ENCODE data around the gene ANKRD18B.
"Not testable (repeated sequence)": the region's sequence is repeated elsewhere in the genome, so short reads cannot be mapped to it uniquely, and the experiment has no call there.

The ANKRD18B gene

DNA sequence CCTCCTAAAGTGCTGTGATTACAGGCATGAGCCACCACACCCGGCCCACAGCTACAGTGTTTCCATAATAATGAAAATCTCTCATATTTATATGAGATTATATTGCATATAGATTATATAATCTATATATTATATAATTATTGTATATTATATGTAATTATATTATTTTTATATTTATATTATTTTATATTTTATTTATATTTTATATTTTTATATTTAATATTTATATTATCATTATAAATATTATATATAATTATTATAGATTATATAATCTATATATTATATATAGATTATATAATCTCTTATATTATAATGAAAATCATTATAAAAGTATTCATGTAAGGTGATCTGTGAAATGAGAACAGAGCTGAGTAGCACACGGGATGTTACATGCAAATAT, 11.5 kb downstream of the ANKRD18B start:
- DNase-seq, result no peak

DNA sequence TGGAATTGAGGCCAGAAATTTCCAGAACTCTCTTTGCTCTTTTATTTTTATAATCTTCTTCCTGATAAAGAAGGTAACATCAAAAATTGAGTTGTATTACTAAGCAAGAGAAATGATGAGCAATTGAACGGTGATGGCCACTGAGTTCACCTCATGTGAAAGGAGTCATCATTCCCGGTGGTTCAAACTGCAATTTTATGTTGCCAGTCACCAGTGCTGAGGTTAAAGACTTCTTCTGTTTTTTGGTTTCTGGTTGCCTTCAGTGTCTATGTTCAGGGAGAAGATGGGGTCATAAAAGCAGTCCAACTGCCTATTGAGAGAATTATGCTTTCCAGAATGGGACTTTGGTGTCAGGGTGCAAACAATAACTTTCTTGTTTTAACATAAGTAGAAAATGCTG, 19.4 kb downstream of the ANKRD18B start:
- DNase-seq, result not testable (repeated sequence)

DNA sequence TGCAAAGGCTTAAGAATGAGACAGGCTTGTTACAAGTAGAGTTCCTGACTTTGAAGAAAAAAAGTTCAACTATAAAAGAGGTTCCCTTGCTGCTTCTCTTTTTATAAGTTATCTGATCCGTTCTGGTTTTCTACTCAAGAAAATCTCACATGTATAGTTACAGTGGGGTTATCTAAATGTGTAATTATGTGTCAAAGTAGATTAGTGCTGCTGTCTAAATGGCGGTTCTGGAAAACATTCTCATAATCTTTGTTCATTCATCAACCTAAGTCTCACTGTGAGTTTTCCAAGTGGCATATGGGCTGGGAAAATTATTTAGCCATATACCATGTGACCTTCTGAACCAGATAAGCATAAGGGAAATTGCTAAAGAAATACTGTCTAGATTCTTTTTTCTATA, 21.7 kb downstream of the ANKRD18B start:
- DNase-seq, result not testable (repeated sequence)

DNA sequence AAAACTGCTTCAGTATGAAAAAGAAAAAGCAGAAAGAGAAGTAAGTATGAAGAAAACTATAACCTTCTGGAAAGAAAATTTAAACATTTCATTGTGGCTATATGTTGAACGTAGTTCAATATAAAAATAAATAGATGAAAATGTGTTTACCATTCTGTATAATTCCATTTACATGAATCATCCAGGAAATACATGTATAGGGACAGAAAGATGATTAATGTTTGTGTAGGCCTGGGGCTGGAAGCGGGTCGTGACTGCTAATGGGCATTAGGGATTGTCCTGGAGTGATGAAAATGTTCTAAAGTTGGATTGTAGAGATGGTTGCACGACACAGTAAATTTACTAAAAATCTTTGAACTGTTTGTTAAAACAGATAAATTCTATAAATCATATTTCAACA, 24.8 kb downstream of the ANKRD18B start:
- not testable (repeated sequence) for DNase-seq

DNA sequence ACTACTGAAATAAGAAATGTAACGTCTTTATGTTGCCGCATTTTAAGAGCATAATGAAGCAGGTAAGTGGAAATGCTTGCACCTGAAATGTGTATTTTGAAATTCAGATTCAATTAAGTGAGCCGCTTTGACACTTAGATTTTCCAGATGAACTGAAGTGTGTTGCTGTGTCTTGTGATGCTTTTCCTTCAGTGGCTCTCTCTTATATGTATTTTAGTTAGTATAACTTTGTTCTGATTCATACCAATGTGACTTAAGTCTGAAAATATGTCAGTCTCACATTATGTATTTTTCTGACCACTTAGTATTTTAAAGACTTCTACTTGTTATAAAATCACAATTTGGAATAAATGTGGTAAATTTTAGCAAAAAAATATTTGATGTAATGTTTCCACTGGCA, 25.4 kb downstream of the ANKRD18B start:
- not testable (repeated sequence) for DNase-seq

DNA sequence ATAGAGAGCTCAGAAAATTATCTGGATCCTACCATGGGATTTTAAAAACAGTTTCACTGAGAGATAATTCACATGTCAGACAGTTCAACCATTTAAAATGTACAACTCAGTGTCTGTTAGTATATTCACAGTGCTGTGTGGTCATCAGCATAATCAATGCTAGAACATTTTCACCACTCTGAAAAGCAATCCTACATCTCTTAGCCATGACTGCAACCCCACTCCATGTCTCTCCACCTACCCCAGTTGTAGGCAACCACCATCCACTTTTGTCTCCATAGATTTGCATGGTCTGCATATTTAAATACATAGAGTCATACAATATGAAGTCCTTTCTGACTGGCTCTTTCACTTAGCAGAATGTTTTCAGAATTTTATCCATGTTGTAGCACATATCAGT, 27.1 kb downstream of the ANKRD18B start:
- not testable (repeated sequence) for DNase-seq

DNA sequence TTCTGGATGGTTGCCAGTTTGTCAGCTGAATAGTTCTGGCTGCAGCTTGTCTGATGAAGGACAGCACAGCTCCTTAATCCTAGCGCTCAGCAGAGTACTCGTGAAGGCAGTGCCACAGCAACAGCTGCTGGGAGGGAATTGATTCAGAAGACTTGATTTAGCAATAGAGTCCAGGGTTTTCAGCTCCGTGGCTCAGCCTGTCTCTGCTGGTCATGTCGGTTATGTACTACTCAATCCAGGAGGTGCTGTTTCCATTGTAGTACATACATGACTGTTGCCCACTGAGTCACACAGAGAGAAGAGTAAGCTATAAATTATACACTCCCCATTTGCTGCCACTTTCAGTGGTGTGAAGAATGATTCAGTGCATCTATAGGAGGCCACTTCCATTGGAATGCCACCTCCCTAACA, 28.3 kb downstream of the ANKRD18B start:
- not testable (repeated sequence) for DNase-seq

DNA sequence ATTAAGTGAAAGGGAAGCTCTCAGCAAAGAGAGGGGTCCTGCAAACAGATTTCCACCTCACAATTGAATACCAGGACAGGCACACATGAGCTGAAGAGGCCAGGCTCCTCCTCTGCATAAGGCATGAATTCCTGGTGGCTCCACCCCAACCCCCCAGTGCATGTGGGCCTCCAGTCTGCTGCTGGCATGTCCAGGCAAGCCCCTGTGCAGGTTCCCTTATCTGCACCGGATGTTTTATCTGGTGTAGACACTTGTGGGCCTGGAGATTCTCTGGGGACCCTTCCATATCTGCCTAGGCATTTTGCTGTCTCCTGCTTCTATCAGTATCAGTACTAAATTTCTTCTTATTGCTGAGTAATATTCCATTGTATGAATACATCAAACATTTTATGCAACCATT, 36.2 kb downstream of the ANKRD18B start:
- peak; percentile 52 for DNase-seq

DNA sequence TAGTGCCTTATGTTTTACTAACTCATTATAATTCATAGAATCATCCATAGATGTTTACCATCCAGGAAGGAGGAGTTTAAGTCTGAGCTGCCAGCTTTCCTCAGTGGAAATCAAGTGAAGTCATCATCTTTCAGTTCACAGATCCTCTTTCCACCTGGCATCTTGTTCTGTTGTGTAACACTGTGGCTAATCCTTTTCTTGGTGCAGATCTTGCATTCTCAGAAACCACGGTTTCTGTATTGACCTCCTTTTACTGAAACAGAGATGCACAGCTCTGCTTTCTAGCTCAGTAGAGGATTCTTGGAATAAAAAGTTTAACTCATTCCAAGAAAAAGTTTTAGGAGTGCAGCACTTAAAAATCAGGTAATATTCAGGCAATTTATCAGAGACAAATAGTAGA, 38.1 kb downstream of the ANKRD18B start:
- DNase-seq, result peak; percentile 67

DNA sequence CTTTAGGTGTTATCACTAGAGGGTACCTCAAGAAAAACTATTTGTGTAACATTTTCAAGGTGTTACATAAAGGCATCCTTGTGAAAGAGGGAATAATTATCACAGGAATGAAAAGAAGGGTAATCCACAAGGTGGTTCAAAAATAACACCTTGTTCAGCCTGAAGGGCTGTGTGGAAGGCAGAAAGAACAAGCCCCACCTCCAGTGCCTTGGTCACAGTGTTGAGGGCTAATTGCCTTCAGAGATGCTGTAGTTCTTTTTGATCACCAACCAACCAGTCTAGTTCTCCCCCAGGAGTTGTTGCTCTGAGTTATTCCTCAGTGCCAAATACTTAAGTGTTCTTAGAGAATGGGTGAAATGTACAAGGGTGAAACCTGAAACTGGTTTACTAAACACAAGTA, 43.7 kb downstream of the ANKRD18B start:
- DNase-seq, result not testable (repeated sequence)

DNA sequence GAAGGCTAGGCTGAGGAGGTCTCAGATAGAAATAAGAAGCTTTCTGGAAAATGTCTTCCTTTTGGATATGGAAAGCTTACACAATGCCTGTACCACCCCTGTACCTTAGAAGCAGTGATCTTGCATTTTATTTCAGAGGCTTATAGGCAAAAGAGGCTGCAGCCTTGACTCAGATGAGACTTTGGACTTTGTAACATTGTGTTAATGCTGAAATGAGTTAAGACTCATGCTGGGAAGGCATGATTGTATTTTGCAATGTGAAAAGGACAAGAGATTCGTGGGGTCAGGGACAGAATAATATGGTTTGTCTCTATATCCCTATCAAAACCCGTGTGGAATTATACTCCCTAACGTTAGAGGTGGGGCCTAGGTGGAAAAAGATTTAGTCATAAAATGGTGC, 53.7 kb downstream of the ANKRD18B start:
- not testable (repeated sequence) for DNase-seq

DNA sequence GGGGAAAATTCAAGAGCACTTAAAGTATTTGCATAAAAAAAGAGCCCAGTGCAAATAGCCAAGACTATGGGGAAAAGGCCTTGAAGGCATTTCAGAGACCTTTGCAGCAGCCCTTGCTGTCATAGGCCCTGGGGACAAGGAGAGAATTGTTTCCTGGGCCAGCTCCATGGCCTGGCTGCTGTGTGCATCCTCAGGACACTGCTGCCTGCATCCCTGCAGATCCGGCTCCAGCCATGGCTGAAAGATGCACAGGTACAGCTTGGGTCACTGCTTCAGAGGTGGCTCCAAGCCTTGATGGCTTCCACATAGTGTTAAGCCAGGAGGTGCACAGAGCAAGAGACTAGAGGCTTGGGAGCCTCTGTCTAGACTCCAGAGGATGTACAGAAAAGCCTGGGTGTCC, 55.9 kb downstream of the ANKRD18B start:
- DNase-seq, result not testable (repeated sequence)

DNA sequence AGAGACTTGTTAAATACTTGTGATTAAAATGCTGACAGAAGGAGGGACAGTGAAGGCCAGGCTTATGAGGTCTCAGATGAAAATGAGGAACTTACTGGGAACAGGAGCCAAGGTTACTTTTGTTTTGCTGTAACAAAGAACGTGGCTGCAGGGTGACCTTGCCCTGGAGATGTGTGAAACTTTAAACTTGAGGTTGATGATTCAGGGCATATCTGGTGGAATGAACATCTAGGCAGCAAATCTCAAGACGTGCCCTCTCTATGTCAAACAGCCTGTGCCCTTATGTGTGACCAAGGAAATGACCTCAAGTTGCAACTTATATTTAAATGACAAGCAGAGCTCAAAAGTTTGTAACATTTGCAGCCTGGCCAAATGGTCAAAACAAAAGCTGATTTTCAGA, 58.6 kb downstream of the ANKRD18B start:
- peak; percentile 69 for DNase-seq

DNA sequence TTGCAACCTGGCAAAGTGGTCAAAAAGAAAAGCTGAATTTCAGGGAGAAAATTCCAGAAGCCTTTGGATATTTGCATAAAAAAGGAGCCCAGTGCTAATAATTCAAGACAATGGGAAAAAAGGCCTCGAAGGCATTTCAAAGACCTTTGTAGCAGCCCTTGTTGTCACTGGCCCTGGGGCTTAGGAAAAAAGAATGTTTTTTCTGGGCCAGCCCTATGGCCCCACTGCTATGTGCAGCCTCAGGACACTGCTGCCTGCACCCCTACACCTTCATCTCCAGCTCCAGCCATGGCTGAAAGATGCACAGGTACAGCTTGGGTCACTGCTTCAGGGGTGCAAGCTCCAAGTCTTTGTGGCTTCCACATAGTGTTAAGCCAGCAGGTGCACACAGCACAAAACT, 62.1 kb downstream of the ANKRD18B start:
- DNase-seq, result not testable (repeated sequence)

DNA sequence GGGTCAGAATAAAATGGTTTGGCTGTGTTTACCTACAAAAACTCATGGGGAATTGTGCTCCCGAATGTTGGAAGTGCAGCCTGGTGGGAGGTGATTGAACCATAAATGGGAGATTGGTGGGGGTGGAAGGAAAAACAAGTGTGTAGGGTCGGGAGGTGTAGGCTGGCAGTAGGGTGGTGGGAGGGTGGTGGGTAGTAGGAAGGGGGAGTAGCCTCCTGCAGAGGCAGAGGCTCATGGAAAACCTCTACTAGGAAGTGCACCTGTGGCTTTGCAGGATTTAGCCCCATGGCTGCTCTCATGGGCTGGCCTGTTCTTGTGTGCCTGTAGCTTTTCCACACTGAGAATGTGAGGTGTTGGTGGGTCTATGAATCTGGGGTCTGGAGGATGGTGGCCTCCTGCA, 63.7 kb downstream of the ANKRD18B start:
- not testable (repeated sequence) for DNase-seq

DNA sequence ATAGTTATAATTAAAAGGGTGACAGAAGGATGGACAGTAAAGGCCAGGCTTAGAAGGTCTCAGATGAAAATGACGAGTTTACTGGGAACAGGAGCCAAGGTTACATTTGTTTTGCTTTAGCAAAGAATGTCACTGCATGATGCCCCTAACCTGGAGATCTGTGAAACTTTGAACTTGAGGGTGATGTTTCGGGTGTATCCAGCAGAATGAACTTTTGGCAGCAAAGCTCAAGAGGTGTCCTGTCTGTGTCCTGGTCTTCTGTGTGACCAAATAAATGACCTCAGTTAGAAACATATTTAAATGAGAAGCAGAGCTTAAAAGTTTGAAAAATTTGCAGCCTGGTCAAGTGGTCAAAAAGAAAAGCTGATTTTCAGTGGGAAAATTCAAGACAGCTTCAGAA, 64.8 kb downstream of the ANKRD18B start:
- DNase-seq, result not testable (repeated sequence)

DNA sequence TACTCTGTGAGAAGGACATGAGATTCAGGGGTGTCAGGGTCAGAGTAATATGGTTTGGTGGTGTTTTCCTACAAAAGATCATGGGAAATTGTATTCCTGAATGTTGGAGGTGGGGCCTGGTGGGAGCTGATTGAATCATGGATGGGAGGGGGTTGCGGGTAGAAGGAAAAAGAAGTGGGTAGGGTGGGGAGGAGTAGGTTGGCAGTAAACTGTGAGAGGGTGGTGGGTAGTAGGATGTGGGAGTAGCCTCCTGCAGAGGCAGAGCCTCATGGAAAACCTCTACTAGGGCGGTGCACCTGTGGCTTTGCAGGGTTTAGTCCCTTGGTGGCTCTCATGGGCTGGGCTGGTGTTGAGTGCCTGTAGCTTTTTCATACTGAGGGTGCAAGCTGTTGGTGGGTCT, 66.8 kb downstream of the ANKRD18B start:
- not testable (repeated sequence) for DNase-seq

DNA sequence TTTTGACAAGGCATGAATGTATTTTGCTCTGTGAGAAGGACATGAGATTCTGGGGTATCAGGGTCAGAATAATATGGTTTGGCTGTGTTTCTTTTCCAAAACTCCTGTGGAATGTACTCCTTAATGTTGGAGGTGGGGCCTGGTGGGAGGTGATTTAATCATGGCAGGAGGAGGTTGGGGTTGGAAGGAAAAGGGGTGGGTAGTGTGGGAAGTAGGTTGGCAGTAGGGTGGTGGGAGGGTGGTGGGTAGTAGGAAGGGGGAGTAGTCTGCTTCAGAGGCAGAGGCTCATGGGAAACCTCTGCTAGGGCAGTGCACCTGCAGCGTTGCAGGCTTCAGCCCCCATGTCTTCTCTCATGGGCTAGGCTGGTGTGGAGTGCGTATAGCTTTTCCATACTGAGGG, 72.9 kb downstream of the ANKRD18B start:
- not testable (repeated sequence) for DNase-seq

DNA sequence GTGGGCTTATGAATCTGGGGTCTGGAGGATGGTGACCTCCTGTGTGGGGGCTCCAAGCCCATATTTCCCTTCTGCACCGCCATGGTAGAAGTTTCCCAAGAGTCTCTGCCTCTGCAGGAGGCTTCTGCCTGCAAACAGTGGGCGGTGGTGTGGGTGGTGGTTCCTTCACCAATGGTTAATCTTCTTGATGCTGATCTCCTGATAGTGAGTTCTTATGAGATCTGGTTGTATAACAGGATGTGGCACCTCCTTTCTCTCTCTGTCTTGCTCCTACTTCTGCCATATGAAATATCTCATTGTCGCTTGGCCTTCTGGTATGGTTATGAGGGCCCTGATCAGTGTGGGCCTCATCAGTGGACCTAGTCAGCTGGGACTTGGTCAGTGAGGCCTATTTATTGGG, 73.3 kb downstream of the ANKRD18B start:
- DNase-seq, result not testable (repeated sequence)

DNA sequence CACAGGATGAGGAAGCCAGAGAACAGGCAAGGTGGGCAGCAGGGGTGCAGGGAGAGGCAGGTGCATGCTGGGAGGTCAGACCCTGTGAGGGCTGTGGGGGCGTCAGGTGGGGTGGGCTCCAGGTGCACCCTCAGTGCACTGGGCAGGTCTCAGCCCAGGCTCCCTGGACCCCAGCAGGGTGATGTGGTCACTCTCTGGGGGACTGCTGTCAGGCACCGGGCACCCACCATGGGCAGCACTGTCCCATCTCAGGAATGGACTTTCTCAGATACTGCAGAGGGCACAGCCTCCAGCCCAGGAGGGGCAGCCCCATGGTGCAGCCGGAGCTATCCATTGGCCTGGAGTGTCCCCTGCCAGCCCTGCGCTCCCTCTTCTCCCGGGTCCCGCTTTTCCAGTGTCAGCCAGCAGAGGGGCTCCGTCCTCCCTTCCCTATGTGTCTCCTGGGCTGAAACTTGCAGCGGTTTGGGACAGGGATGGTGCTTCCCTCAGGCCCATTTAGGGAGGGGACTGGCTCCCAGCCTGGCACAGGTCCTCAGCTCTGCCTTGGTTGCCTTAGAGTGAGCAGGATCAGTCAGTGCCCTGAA, 74.8 kb downstream of the ANKRD18B start:
- DNase-seq, result not testable (repeated sequence)

DNA sequence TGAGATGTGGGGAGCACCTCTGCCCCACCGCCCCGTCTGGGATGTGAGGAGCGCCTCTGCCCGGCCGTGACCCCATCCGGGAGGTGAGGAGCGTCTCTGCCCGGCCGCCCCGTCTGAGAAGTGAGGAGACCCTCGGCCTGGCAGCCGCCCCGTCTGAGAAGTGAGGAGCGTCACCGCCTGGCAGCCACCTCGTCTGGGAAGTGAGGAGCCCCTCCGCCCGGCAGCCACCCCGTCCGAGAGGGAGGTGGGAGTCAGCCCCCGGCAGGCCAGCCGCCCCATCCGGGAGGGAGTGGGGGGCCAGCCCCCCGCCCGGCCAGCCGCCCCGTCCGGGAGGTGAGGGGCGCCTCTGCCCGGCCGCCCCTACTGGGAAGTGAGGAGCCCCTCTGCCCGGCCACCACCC, 76.9 kb downstream of the ANKRD18B start:
- not testable (repeated sequence) for DNase-seq

DNA sequence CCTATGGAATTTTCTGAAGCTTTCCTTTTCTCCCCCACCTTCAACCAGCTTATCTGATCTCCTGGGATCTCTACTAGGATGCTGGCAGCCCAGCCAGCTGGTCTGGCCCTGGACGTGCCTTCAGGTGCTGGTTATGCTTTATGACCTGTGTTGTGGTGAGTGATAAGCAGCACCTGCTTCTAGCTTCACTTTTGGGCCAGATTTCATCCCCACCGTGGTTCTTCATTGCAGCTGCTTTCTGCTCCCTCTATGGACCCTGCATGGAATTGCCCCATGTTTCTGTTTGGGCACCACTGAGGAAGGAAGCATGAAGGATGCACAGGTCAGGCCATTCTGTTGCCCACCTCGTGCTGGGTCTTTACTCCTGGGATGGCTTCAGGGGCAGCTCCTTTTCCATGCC, 80.2 kb downstream of the ANKRD18B start:
- DNase-seq, result not testable (repeated sequence)

DNA sequence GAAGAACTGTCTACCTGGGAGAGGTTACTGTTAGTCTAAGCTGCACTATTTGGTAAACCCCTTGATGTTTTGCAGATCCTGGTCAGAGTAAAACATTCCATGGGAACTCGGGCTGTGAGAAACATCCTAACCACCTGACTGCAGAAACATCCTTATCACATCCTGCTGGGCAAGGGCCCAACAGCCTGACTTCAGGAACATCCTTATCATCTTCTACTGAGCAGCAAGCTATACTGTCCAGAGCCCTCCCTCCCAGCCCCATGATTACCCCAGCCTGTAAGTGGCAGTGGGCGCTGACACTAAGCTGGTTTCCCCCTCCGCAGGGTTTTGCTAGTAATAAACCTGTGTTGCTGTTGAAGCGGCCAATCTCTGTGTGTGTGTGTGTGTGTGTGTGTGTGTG, 80.9 kb downstream of the ANKRD18B start:
- DNase-seq, result not testable (repeated sequence)

DNA sequence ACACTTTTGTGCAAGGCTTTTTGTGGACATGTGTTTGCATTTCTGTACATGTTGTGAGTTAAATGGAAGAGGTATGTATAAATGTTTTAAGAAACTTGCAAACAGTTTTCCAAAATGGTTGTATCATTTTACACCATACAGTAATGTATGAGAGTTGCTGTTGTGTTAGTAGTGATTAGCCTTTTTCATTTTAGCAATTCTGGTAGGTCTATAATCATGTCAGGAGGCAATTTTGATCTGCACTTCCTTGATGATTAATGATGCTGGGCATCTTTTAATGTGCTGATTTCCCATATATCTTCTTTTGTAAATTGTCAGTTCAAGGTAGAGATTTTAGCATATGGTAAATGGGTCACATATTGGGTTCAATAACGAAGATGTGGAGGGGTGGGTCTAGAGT, 87.3 kb downstream of the ANKRD18B start:
- DNase-seq, result no peak

DNA sequence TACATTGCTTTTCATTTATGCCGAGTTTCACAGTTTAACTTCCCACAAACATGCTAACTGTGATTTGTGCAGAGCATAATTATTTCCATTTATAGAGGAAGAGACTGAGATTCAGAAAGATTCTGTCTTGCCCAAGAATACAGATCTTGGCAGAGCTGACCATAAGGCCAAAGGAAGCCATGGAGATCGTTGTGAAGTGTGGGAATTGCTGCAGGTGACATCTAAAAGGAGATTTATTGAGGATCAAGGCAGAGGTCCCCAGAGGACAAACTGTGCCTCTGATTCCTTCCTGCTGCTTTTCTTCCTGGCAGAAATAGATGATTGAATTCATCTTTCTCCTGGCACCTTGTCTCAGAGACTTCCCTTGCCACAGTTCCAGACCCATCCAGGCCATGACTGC, 88.4 kb downstream of the ANKRD18B start:
- not testable (repeated sequence) for DNase-seq
